SK-MEL-5 (cell line): ENCODE results near the gene ZNF177. TPM values are rescaled to one million over a fixed set of nuclear protein-coding genes. Genes with fewer than 3 reads are reported as not detected.

Experiments
- DNase-seq: peaks from one replicate; pipeline ENCODE4 v3.0.0-alpha.2; 2016; ENCODE audit warnings: low read depth, low spot score
- in situ Hi-C: cut with HindIII; loops from 2 replicates; pipeline ENCODE4 v1.10.0; 2016; ENCODE audit warnings: low sequenced_read_pairs, high pct_unique_total_duplicates, low pct_unique_long_range_greater_than_20kb
- total RNA-seq: library from RNA; depleted of rRNA; stranded (reverse); fragments of >200 nt; shearing (Covaris generic); gene quantifications from 2 replicates; pipeline ENCODE4 v1.2.3, GENCODE V29; 2014; rRNA removed

The ZNF177 gene
- total RNA-seq, 1 experiment from 2014 or later, result 2.5 TPM

GRCh38 chr19:9406798-9407352 lies 44.1 kb downstream of the ZNF177 start:
- in situ Hi-C loops, result no loop called here
- peak; percentile 65 for DNase-seq

GRCh38 chr19:9407827-9408226 lies 45.0 kb downstream of the ZNF177 start:
- no peak for DNase-seq
- in situ Hi-C loops, result no loop called here

DNA sequence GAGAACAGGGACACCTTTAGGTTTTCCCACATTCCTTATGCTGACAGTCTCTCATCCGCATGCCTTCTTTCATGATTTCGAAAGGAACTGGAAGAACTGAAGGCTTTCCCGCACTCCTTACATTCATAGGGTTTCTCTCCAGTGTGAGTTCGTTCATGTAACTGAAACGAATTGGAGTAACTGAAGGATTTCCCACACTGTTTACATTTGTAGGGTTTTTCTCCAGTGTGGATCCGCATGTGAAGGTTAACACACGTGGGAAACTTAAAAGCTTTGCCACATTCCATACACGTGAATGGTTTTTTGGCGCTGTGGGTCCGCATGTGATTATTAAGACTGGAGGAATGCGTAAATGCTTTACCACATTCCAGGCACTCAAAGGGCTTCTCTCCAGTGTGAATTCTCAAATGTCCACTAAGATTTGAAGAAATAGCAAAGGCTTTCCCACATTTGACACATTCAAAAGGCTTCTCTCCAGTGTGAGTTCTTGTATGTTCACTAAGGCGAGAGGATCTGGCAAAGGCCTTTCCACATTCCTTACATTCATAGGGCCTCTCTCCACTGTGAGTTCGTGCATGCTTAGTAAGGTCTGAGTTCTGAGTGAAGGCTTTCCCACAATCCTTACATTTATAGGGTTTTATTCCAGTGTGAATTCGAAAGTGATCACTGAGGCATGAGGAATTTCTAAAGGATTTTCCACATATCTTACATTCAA lies 50.6 kb downstream of the ZNF177 start:
- in situ Hi-C loops, result no loop called here
- DNase-seq, result no peak

DNA sequence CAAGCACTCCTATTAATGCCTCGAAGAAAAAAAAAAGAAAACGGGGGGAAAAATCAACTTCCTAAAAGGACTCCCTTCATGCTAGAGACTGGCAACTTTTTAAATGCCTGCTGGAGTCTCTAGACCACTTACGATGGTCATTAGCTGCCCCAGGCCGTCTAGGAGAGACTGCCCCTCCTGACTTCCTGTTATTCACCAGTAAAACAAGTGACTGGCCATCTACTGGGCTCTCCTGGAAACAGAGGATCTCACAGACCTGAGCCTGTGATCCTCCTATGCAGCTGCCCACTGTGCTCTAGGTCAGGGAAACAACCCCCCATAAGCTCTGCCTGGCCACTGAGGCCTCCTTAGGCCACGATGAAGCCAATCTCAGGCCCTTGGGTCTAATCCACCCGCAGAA lies 65.1 kb downstream of the ZNF177 start:
- in situ Hi-C loops, result no loop called here
- DNase-seq, result no peak

DNA sequence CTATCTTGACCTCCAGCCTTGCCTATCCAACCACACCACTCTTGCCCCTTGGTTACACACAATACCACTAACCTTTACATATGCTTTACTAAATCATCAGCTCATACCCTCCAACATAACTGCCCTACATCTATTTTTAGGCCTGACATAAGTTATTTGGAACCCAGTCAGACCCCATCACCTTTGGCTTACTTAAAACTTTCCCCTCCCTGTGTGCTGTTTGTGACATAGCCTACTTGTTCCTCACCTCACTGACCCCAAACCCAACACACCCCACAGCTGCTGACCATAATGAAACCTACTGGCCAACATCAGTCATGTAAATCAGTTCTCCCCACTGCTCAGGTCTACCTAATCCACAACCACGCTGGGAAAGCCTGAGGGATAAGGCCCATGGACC lies 67.6 kb downstream of the ZNF177 start:
- in situ Hi-C loops, result no loop called here
- DNase-seq, result no peak

DNA sequence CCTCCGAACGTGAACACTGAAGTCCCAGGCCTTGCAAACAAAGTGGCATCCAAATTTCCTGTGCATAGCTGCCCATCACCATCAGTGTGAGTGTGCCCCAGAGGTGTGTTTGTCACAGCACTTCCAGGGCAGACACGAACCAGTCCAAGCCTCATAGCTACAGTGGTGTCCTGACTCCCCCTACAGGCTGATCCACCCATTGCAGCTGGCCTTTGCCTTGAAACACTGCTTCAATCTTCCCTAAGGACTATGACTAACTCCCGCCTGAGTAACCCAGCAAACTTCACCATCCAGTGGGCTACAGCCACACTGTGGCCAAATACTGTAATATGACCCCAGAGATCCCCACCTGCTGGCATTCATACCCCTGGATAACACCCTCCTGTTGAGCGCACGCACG lies 68.7 kb downstream of the ZNF177 start:
- peak; percentile 23 for DNase-seq
- in situ Hi-C loops, result no loop called here

Other genes with a start within 250 kb of the ZNF177 start
- not detected in 2 replicates for gene OR7G1, start 247.2 kb upstream of the ZNF177 start, total RNA-seq
- gene OR7G3, start 236.1 kb upstream of the ZNF177 start, total RNA-seq, result not detected in 2 replicates
- gene ZNF317, start 222.6 kb upstream of the ZNF177 start, total RNA-seq, result 32.9 and 45.4 TPM in 2 replicates
- gene OR7D2, start 184.0 kb upstream of the ZNF177 start, total RNA-seq, result 0.05 TPM in 1 of 2 replicates, not detected in the other
- not detected in 2 replicates for gene OR7D4, start 143.4 kb upstream of the ZNF177 start, total RNA-seq
- gene OR7E24, start 112.1 kb upstream of the ZNF177 start, total RNA-seq, result not detected in 2 replicates
- gene ZNF699, start 53.2 kb upstream of the ZNF177 start, total RNA-seq, result 4.2 and 5.6 TPM in 2 replicates
- gene ZNF559, start 38.8 kb upstream of the ZNF177 start, total RNA-seq, result 16.3 and 18.8 TPM in 2 replicates
- 10.4 and 11.3 TPM in 2 replicates for gene ZNF266, start 72.6 kb downstream of the ZNF177 start, total RNA-seq
- 0.69 and 0.90 TPM in 2 replicates for gene ZNF560, start 135.6 kb downstream of the ZNF177 start, total RNA-seq
- 11.4 and 11.6 TPM in 2 replicates for gene ZNF426, start 175.6 kb downstream of the ZNF177 start, total RNA-seq
- gene ZNF121, start 221.5 kb downstream of the ZNF177 start, total RNA-seq, result 52.8 and 57.2 TPM in 2 replicates